GM19023 (cell line): ENCODE results near the gene DDX20.
"Not testable (repeated sequence)": the region's sequence is repeated elsewhere in the genome, so short reads cannot be mapped to it uniquely, and the experiment has no call there.

Experiments
- ATAC-seq: cut with Tn5 transposase; IDR thresholded peaks from one replicate; pipeline ENCODE4 v1.9.1; 2021; ENCODE audit warnings: mild to moderate bottlenecking, moderate library complexity; ENCODE audit not compliant: unreplicated experiment

Gene DDX20

DNA sequence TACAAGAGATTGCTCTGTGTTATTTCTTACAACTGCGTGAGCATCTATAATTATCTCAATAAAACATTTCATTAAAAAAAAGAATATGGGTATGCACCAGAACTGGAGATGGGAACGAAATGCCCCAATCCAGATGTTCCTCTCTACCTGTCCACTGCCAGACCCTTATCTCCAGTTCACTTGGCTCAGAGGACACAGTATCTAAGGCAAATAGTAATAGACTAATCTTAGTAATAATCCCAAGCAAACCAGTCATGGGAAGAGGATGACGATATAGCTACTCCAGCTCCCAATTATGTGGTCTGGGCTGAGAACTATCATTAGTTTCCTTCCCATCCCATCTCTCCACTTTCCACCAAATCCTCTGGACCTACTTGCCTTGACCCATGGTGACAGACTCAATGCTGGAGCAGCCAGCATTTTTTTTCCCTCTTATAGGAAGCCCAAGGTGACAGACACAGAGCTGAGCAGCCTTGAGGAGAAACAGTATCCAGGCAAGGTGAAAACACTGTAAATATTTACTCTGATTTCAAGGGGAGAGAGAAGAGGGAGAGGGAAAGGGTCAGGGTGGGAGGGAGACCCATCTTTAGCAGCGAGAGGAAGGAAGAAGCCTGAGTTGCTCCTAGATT lies 28.7 kb downstream of the DDX20 start:
- ATAC-seq = no peak

DNA sequence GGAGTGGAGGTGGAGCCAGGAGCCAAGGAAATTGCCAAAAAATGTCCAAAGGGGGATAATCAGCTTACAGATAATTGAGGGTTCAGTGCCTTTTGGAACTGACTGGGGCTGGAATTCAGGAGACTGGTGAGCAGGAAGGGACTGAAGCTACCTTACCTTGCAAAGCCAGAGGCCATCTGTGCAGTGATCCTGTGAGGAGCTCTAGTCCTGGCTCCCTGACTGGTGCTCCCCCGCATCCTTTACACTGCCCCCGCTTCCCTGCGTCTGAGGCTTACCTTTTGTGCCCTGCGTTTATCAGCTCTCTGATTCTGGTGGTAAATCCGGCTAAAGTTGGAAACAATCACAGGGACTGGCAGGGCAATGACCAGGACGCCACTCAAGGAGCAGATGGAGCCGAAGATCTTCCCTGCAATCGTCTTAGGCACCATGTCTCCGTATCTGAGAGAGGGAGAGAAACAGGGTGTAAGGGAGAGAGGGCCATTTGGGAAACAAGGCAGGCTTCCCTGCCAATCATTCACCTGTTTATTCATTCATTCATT lies 31.0 kb downstream of the DDX20 start:
- no peak for ATAC-seq

DNA sequence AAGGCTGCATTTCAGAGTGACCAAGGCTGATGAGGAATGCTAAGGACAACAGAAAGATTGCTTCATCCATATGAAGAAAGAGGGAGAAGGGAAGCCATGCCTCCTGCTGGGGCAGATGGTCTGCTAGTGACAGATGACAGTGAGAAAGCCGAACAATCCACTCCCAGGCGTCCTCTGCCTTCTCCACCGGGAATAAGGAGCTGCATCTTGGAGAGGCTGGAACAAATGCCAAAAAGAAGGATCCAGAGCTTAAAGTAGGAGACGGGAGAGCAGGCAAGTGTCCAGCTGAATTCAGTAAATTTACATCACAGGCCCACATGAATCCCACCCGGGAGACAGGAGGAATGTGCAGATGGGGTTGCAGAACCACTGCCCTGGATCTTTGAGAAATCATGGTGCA lies 33.4 kb downstream of the DDX20 start:
- no peak for ATAC-seq

DNA sequence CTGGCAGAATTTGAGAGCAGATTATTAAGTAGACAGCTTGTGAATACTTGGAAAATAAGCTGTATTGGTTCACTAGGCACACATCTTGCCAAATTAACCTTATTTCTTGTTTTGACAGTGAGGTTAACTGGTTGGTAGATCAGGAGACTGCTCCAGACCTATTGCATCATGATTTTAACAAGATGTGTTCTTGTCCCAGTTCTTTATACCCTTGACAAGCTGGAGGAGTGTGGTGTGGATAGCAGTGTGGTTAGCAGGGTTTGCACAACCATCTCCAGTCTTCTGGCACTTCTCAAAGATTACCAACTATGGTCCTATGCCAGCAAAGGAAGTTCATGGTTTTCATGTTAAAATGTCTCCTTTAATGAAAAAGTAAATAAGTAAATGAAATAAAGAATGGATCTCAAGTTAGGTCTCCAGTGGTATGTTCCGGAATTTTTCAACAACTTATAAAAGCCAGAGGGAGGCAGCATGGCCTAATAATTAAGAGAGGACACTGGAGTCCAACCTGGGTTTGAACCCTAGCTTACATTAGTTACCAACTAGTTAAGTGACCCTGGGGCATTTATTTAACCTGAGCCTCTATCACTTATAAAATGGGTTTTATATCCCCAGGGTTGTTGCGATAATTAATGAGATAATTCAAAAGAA lies 34.1 kb downstream of the DDX20 start:
- no peak for ATAC-seq

DNA sequence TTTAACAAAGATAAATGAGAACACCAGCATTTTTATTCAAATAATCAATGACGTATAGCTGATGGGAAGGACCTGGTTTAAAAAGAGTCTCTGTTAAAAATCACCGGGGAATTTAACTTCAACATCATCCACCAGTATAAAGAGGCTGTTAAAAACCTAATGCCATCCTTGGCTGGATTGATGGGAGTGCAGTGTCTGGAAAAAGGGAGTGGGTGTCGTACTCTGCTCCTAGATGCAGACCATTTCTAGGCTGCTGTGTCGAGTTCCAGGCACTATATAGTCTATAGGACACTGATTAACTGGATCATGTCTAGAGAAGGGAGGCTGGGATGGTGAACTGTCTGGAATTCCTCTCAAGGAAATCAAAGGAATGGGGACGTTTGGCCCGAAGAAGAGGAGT lies 36.1 kb downstream of the DDX20 start:
- ATAC-seq = no peak

DNA sequence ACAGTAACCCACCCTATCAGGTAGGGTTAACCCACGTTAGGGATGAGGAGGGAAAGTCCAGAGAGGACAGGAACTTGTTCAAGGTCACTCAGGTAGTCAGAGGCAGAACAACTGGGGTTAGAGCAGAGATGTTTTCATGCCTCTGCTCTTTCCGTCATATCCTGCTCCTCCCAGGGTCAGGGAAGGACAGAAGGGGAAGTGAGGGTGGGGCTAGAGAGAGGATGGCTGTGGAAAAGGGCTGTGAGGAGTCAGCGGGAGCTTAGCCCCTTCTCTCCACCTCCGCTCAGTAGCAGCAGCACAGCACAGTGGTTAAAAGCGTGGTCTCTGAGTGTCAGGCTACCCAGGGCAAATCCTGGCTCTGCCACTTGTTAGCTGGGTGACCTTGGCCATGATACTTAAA lies 36.5 kb downstream of the DDX20 start:
- no peak for ATAC-seq

DNA sequence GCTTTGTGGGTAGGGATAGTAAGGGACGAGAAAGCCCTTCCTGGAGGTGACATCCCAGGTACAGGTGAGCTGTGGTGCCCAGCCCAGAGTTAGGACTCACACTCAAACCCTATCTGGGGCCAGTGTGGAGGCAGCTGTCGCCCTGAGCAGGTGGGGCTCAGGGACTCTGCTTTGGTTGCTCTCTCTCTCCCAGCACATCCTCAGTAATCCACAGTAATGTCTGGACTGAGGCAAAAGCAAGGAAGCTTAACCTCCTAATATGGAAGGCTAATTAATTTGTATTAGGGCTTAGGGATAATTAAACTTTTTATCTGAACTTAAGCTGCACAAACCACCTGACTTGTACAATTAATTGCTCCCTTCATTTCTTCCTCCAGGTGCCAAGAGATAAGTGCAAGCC lies 38.2 kb downstream of the DDX20 start:
- no peak for ATAC-seq

DNA sequence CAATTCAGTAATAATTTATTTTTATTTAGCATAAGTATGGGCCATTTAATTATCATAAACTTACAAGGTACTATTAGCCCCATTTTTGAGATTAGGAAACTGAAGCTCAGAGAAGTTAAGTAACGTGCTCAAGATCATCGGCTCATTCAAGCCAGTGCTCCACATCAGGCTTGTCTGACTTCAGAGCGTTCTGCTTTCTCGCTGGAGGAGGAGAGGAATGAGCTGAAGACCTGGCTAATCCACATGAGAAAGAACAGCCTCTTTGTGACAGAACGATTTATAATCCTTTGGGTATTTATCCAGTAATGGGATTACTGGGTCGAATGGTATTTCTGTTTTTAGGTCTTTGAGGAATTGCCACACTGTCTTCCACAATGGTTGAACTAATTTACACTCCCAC lies 39.7 kb downstream of the DDX20 start:
- no peak for ATAC-seq

DNA sequence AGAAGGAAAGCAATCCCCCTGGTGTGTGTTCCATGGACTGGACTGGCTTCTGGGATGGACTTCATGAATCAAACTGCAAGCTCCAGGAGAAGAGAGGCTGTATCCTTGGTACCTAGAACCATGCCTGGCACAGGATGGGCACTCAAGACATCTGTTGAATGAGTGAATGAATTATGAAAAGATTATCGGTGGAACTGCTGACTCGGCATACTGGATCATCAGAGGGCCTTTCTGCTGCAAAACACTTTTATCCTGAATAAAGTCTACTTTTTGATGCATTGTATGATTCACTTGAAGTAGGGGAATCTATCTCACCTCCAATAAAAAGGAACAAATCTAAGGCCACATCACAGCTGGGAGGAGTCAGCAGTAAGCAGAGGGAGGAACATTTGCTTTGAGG lies 42.9 kb downstream of the DDX20 start:
- no peak for ATAC-seq

DNA sequence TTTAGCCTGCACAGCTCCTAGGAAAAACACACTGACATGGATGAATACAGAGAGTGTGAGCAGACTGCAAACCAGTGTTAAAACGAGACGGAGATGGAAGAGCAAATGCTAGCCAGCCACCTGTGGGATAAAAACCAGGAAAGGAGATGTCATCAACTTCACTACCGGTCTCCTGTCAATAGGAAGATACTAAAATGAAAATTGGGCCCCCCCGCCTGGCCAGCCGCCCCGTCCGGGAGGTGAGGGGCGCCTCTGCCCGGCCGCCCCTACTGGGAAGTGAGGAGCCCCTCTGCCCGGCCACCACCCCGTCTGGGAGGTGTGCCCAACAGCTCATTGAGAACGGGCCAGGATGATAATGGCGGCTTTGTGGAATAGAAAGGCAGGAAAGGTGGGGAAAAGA lies 44.0 kb downstream of the DDX20 start:
- ATAC-seq = not testable (repeated sequence)

DNA sequence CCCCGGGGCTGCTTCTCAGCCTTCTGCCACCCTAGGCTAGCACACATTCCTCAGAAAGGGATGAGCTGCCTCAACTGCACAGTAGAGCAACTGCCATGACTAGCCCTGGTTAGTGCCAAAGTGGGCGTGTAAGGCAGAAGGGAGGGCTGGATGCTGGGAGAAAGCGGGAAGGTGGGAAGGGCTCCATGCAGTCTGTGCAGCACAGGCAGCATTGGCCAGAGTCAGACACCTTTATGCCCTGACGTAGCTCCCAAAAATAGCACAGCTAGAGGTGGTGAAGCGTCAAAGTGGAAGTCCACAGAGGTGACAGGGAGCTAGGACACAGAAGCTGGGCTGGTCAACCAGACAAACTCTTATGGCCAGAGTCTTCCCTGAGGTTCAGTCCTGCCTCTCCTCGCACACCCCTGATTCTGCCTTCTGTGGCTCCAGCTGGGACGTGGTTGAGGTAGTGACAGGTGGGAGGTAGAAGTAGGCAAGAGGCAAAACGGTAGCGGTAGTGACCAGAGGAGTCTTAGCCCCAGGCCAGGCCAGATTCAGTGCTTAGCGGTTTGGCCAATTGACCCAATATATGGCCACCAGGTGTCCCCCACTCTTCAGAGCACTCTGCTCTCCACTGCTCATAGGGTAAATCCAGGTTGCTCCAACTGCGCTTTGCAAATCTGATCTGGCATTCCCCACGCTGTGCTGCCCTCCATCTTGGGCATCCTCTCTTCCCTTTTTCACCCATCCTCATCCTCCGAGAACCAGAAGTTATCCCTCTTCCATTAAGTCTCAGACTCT lies 45.6 kb downstream of the DDX20 start:
- no peak for ATAC-seq

DNA sequence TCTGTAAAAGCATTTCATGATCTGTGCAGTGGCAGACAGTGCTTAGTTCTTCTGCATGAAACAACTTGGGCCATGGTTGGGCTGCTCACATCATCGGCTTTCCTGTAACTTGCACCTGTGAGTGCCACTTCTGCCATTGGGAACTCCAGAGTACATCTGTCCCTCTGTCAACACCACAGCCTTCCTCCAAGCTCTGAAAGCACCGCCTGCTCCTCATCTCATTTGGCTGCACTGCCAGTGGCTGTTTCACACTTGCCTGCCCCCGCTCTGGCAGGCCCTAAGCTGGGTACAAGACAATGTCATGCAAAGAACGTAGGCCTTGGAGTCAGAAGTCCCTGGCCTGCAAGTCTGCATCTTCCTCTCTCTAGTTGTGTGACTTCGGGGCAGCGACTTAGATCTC lies 46.4 kb downstream of the DDX20 start:
- no peak for ATAC-seq

DNA sequence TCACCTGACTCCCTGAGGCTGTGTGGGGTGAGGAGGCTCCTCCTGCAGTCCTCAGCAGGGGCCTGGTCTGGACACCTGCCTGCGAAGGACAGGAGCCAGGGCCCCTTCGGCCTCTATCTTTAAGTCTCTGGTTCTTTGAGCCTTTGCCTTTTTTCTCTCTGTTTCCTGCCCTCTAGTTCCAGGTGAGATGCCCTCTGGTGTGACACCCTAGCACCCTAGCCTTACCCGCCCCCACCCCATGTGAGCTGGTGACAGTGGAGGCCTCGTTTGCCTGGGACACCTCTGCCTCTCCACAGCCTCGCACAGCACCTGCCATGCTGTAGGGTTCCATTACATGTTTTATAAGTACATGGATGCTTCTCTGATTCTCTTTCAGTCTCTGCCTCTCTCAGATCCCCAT lies 47.3 kb downstream of the DDX20 start:
- ATAC-seq = no peak

DNA sequence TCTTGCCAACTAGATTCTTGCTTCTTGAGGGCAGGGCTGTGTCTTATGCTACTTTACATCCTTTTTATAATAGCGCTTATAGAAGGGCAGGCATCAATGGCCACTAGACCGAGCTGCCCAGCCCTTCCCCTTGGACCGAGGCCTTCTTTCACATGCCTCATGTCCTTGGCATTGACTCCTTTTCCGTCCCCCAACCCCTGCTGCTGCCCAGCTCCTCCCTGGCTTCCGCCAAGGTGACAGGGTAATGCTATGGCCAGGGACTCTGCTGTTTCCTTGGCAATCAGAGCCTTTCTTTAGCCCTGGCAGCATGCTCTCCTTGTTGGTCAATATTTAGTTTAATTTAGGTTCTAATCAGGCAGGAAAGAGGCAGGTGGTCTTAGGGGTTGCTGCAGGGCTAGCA lies 48.2 kb downstream of the DDX20 start:
- no peak for ATAC-seq

DNA sequence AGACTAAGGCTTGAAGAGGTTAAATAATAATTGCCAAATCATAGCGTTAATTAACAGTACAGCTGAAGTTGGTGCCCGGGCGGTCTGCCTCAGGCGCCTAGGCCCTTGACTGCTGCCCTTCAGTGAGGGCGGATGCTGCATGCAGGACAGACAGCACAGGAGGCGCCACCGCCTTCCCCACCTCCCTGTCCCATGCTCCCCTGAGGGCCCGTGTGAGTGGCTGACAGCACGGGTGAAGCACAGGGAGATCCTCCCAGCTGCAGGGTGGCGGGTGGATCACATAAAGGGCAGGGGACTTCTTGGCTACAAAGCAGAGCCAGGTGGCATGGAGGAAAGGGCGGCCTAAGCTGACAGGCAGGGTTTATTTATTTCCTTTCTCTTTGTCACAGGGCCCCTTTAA lies 49.1 kb downstream of the DDX20 start:
- ATAC-seq = no peak

DNA sequence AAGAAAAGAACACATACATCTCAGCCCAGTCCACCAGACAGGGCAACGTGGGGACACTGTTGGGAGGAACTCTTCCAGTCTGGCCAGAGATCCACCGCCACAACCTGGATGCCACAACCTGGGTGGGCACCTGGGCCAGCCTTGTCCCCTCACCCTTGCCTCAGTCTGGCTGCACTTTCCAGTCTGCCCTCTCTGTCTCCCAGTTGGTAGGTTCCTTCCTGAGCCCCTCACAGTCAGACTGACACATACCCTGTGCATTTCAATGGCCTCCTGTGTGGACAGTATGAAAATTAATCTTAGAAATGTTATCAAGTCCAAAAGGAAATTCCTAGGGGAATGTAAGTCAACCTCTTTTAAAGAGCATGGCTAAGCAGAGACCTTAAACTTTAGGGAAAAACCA lies 49.5 kb downstream of the DDX20 start:
- ATAC-seq = no peak

DNA sequence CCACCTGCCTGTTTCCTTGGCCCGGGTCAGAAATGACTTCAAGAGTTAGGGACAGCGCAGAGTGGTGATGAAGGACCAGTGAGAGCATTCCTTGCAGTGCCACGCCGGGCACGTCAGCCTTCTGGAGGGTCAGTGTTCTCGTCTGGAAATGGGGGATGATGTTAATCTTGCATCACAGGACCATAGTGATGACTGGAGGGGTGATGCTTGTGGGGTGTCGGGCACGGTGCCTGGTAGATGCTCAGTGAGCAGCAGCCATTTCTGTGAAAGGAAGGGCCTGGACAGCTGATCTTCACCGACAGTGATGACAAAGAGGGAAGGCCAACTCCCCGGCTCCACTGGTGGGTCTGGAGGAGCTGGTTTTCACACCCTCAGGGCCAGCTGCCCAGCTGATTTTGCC lies 56.2 kb downstream of the DDX20 start:
- ATAC-seq = no peak

DNA sequence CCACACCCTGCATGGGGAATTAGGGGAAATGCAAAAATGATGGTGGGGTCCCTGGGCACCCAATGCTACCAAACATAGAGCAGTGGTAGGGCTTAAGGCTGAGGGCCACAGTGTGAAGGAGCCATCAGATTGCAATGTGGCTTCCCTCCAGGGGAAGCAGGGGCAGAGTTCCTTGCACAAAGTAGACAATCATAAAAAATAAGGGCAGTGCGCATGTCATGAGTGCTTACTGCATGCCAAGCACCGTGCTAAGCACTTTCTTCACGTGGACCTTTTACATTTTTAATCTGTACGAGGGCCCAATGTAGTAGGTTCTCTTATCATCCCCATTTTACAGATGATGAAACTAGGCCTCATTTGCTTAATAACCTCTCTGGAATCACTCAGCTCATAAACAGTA lies 56.6 kb downstream of the DDX20 start:
- no peak for ATAC-seq

DNA sequence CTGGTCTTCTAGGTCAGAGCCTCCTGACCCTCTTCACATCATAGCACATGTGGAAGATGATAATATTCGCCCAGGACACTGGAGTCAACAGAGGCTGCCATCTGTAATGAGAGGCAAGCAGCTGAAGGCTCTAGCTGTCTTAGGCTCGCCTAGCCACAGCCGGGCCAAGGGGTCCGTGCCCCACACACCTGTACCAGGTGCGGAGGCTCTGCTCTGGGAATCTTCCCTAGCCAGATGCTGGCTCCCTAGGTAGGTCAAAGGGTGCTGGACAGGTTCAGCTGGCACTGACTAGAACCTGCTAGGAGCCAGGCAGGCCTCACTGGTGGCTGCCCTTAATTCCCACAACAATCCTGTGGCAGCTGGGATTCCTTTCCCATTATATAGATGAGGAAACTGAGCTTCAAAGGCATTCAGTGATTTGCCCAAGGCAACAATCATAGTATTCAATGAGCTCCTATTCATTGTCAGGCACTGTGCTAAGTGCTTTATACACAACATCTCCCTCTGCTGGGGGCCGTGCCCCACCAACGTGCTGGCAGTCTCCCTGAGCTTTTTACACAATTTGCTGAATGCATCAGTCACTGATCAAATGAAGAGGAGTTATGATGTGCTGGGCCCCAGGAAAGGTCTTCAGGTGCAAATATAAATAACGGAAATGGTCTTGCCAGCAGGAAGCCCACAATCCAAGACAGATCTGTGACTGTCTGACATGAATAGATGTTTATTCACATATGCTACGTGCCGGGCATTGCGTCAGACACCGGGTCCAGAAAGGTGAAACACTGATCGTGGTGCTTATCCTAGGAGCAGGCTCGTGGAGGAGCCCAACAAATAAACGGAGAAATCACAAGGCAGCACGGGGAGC lies 58.0 kb downstream of the DDX20 start:
- no peak for ATAC-seq

DNA sequence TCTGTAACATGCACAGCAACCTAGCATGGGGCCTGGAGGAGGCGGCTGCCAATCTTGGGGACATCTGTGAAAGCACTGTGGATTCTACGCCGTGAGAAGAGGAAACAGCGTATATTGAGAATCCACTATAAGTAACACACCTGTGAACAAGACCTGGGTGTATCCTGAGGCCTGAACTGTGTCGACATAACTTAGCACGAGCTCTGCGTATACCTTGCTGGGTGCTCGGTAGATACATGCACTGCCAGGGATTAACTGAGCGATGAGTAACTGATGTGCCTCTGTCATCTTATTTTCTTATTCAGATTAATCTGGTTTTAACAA lies 58.6 kb downstream of the DDX20 start:
- no peak for ATAC-seq

DNA sequence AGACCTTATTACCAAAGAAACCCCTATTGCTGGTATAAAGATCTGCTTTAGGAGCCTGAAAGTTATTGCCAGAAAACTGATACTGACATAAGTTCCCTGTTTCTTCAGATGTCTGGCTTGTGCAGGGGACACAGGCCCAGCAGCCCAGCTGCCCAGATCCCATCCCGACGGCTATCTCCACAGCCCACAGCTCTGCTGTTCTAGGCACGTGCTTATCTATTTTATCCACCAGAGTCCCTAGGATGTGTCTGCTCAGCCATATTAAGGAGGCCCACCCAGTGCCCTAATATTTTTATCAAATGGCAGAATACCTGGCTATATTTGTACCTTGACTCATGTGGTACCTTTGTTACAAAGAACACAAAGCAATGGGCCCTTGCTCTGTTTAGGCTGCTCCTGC lies 58.9 kb downstream of the DDX20 start:
- no peak for ATAC-seq
